ENCODE measurements around the gene KIF25.

- TF ChIP-seq ZNF274 (IDR thresholded peaks at IDR 0.05; ENCODE audit: low read depth, low read length) (no peak), YY1 (IDR thresholded peaks at IDR 0.05; ENCODE audit: insufficient read depth, insufficient read length) (no peak), SUZ12 (IDR thresholded peaks at IDR 0.05; ENCODE audit: extremely low read depth, insufficient read depth, insufficient read length) (no peak)
These were observed 59.5 kb downstream of the KIF25 start for GRCh38 chr6:168056892-168057527.

Data from NT2/D1 (cell line).